Activated naive CD4-positive, alpha-beta T cell treated with anti-CD3 and anti-CD28 coated beads, Interleukin-2, amount 10 ng/mL, durations not matched to agents 7 days and 5 days (primary cell): ENCODE data around the gene MCCC1.

ENCODE experiments used
- CTCF ChIA-PET: fragments of 350-600 bp; sonication (Branson Sonifier 250); formaldehyde crosslinking; loops from one replicate; lab custom pipeline; 2021; ENCODE audit warnings: antibody characterized with exemption; lab: Charles Lee
- DNase-seq: peaks from one replicate; pipeline ENCODE4 v3.0.0-alpha.2; 2020
- H3K27ac Mint-ChIP-seq: one replicate; pipeline ENCODE4 v1.8.0; 2021; ENCODE audit warnings: mild to moderate bottlenecking, moderate library complexity, mixed read lengths
- H3K27me3 Mint-ChIP-seq: one replicate; pipeline ENCODE4 v1.8.0; 2021; ENCODE audit warnings: mild to moderate bottlenecking, mixed read lengths
- H3K36me3 Mint-ChIP-seq: one replicate; pipeline ENCODE4 v1.8.0; 2021; ENCODE audit warnings: mixed read lengths
- H3K4me1 Mint-ChIP-seq: one replicate; pipeline ENCODE4 v1.8.0; 2021; ENCODE audit warnings: mixed read lengths
- H3K4me3 Mint-ChIP-seq: one replicate; pipeline ENCODE4 v1.8.0; 2021; ENCODE audit warnings: mild to moderate bottlenecking, moderate library complexity, mixed read lengths
- H3K9me3 Mint-ChIP-seq: one replicate; pipeline ENCODE4 v1.8.0; 2021; ENCODE audit warnings: mixed read lengths

MCCC1 gene

GRCh38 chr3:183099026-183099837 lies at the start of gene MCCC1:
MCCC1 (minus strand) TSS chr3:183099496; CDS start chr3:183099440, 56 bp downstream.
- peak; percentile 99 for DNase-seq
- Mint-ChIP-seq H3K4me3 (peak within 1 kb of the TSS; percentile 88), H3K27me3 (no peaks in the 10 kb centered on the region), H3K9me3 (no peaks in the 10 kb centered on the region), H3K4me1 (peaks cover 40% of the 10 kb centered on the region), H3K36me3 (peaks cover 16% of the 10 kb centered on the region), H3K27ac (peak within 1 kb of the TSS; percentile 92)
- CTCF ChIA-PET, result interaction anchor here (0.6 to 1.2 kb wide), 5 partner anchors 14 to 74 kb away, joined by 3 to 11 read pairs (median 3); no protein-coding TSS in a partner anchor

- H3K4me1 Mint-ChIP-seq, result no peaks in the 10 kb centered on the region
- H3K36me3 Mint-ChIP-seq, result no peaks in the 10 kb centered on the region
- H3K4me3 Mint-ChIP-seq, result no peak overlapping the region
Observed at GRCh38 chr3:183148056-183148455, 48.8 kb upstream of the MCCC1 start.

GRCh38 chr3:183144363-183144762 lies 45.1 kb upstream of the MCCC1 start:
- H3K27ac Mint-ChIP-seq, result no peak overlapping the region
- H3K4me1 Mint-ChIP-seq, result no peaks in the 10 kb centered on the region
- H3K27me3 Mint-ChIP-seq, result no peaks in the 10 kb centered on the region
- H3K4me3 Mint-ChIP-seq, result no peak overlapping the region
- CTCF ChIA-PET, result no interaction called here
- peaks cover 2% of the 10 kb centered on the region for H3K36me3 Mint-ChIP-seq
- no peak for DNase-seq
- no peaks in the 10 kb centered on the region for H3K9me3 Mint-ChIP-seq

More at GRCh38 chr3:183148056-183148455, 48.8 kb upstream of the MCCC1 start:
- CTCF ChIA-PET, result no interaction called here
- H3K27ac Mint-ChIP-seq, result no peak overlapping the region
- no peak for DNase-seq
- no peaks in the 10 kb centered on the region for H3K27me3 Mint-ChIP-seq
- no peaks in the 10 kb centered on the region for H3K9me3 Mint-ChIP-seq

GRCh38 chr3:183142199-183142598 lies 42.9 kb upstream of the MCCC1 start:
- Mint-ChIP-seq H3K4me3 (no peak overlapping the region), H3K36me3 (peaks cover 2% of the 10 kb centered on the region), H3K4me1 (no peaks in the 10 kb centered on the region), H3K27ac (no peak overlapping the region), H3K27me3 (no peaks in the 10 kb centered on the region), H3K9me3 (no peaks in the 10 kb centered on the region)
- no peak for DNase-seq
- CTCF ChIA-PET, result interaction anchor here (1.2 kb wide), 1 partner anchor 17 kb away, joined by 3 read pairs; no protein-coding TSS in a partner anchor

GRCh38 chr3:183134844-183135243 lies 35.5 kb upstream of the MCCC1 start:
- no peak overlapping the region for H3K27ac Mint-ChIP-seq
- no peaks in the 10 kb centered on the region for H3K4me1 Mint-ChIP-seq
- H3K4me3 Mint-ChIP-seq, result no peak overlapping the region
- H3K9me3 Mint-ChIP-seq, result peaks cover 2% of the 10 kb centered on the region
- peaks cover 11% of the 10 kb centered on the region for H3K36me3 Mint-ChIP-seq
- DNase-seq, result no peak
- CTCF ChIA-PET, result interaction anchor here (1.2 kb wide), 1 partner anchor 12 kb away, joined by 5 read pairs; no protein-coding TSS in a partner anchor
- no peaks in the 10 kb centered on the region for H3K27me3 Mint-ChIP-seq

GRCh38 chr3:183132409-183132808 lies 33.1 kb upstream of the MCCC1 start:
- peaks cover 14% of the 10 kb centered on the region for H3K36me3 Mint-ChIP-seq
- H3K27me3 Mint-ChIP-seq, result no peaks in the 10 kb centered on the region
- peaks cover 13% of the 10 kb centered on the region for H3K9me3 Mint-ChIP-seq
- DNase-seq, result no peak
- H3K27ac Mint-ChIP-seq, result no peak overlapping the region
- CTCF ChIA-PET, result interaction anchor here (0.9 kb wide), 1 partner anchor 10 kb away, joined by 3 read pairs; no protein-coding TSS in a partner anchor
- no peaks in the 10 kb centered on the region for H3K4me1 Mint-ChIP-seq
- H3K4me3 Mint-ChIP-seq, result no peak overlapping the region

- Mint-ChIP-seq H3K27me3 (no peaks in the 10 kb centered on the region), H3K36me3 (peaks cover 14% of the 10 kb centered on the region), H3K27ac (no peak overlapping the region), H3K9me3 (peaks cover 13% of the 10 kb centered on the region), H3K4me1 (no peaks in the 10 kb centered on the region), H3K4me3 (no peak overlapping the region)
- CTCF ChIA-PET, result no interaction called here
- no peak for DNase-seq
Observed at GRCh38 chr3:183131735-183132134, 32.4 kb upstream of the MCCC1 start.

GRCh38 chr3:183131186-183131725 lies 32.0 kb upstream of the MCCC1 start:
- H3K4me3 Mint-ChIP-seq, result no peak overlapping the region
- H3K27me3 Mint-ChIP-seq, result no peaks in the 10 kb centered on the region
- no peak overlapping the region for H3K27ac Mint-ChIP-seq
- CTCF ChIA-PET, result no interaction called here
- DNase-seq, result no peak
- no peaks in the 10 kb centered on the region for H3K4me1 Mint-ChIP-seq
- H3K36me3 Mint-ChIP-seq, result peaks cover 14% of the 10 kb centered on the region
- H3K9me3 Mint-ChIP-seq, result peaks cover 13% of the 10 kb centered on the region

- DNase-seq, result no peak
- Mint-ChIP-seq H3K27ac (no peak overlapping the region), H3K4me1 (no peaks in the 10 kb centered on the region), H3K36me3 (peaks cover 14% of the 10 kb centered on the region), H3K4me3 (no peak overlapping the region), H3K9me3 (peaks cover 13% of the 10 kb centered on the region), H3K27me3 (no peaks in the 10 kb centered on the region)
- CTCF ChIA-PET, result interaction anchor here (1.0 to 1.2 kb wide), 3 partner anchors 43 to 257 kb away, joined by 3 to 7 read pairs (median 4); no protein-coding TSS in a partner anchor
Observed at GRCh38 chr3:183129243-183129642, 29.9 kb upstream of the MCCC1 start.

- no peak overlapping the region for H3K27ac Mint-ChIP-seq
- H3K36me3 Mint-ChIP-seq, result peaks cover 12% of the 10 kb centered on the region
- no peaks in the 10 kb centered on the region for H3K4me1 Mint-ChIP-seq
- H3K27me3 Mint-ChIP-seq, result no peaks in the 10 kb centered on the region
- CTCF ChIA-PET, result interaction anchor here (1.0 to 1.2 kb wide), 3 partner anchors 42 to 257 kb away, joined by 3 to 7 read pairs (median 4); no protein-coding TSS in a partner anchor
- H3K9me3 Mint-ChIP-seq, result peaks cover 13% of the 10 kb centered on the region
- no peak for DNase-seq
- H3K4me3 Mint-ChIP-seq, result no peak overlapping the region
Observed at GRCh38 chr3:183128709-183129108, 29.4 kb upstream of the MCCC1 start.

- no peaks in the 10 kb centered on the region for H3K4me1 Mint-ChIP-seq
- peaks cover 2% of the 10 kb centered on the region for H3K9me3 Mint-ChIP-seq
- H3K27me3 Mint-ChIP-seq, result no peaks in the 10 kb centered on the region
- CTCF ChIA-PET, result interaction anchor here (1.2 to 5.7 kb wide), 5 partner anchors 14 to 260 kb away, joined by 3 to 101 read pairs (median 20); no protein-coding TSS in a partner anchor
- H3K4me3 Mint-ChIP-seq, result no peak overlapping the region
- no peak overlapping the region for H3K27ac Mint-ChIP-seq
- H3K36me3 Mint-ChIP-seq, result no peaks in the 10 kb centered on the region
- DNase-seq, result no peak
Observed at GRCh38 chr3:183123891-183124290, 24.6 kb upstream of the MCCC1 start.

GRCh38 chr3:183122257-183122932 lies 23.1 kb upstream of the MCCC1 start:
- CTCF ChIA-PET, result interaction anchor here (0.6 to 5.7 kb wide), 21 partner anchors 11 to 786 kb away, joined by 3 to 101 read pairs (median 4); partner anchors contain the start of gene MCCC1
- H3K27me3 Mint-ChIP-seq, result peaks cover 8% of the 10 kb centered on the region
- no peaks in the 10 kb centered on the region for H3K36me3 Mint-ChIP-seq
- H3K4me3 Mint-ChIP-seq, result no peak overlapping the region
- H3K4me1 Mint-ChIP-seq, result no peaks in the 10 kb centered on the region
- no peak overlapping the region for H3K27ac Mint-ChIP-seq
- DNase-seq, result no peak
- H3K9me3 Mint-ChIP-seq, result no peaks in the 10 kb centered on the region

GRCh38 chr3:183120538-183121215 lies 21.4 kb upstream of the MCCC1 start:
- peaks cover 10% of the 10 kb centered on the region for H3K4me1 Mint-ChIP-seq
- CTCF ChIA-PET, result interaction anchor here (4.9 to 5.7 kb wide), 2 partner anchors 64 to 263 kb away, joined by 32 to 101 read pairs; no protein-coding TSS in a partner anchor
- H3K27me3 Mint-ChIP-seq, result peaks cover 25% of the 10 kb centered on the region
- H3K9me3 Mint-ChIP-seq, result no peaks in the 10 kb centered on the region
- no peaks in the 10 kb centered on the region for H3K36me3 Mint-ChIP-seq
- no peak overlapping the region for H3K27ac Mint-ChIP-seq
- DNase-seq, result no peak
- no peak overlapping the region for H3K4me3 Mint-ChIP-seq
